Measurements from ENCODE around the gene PACSIN1. TPM values are rescaled to one million over a fixed set of nuclear protein-coding genes. Genes with fewer than 3 reads are reported as not detected.

The PACSIN1 gene
- polyA plus RNA-seq, 5 donors: 0.24 to 0.76 (median 0.31) TPM

DNA sequence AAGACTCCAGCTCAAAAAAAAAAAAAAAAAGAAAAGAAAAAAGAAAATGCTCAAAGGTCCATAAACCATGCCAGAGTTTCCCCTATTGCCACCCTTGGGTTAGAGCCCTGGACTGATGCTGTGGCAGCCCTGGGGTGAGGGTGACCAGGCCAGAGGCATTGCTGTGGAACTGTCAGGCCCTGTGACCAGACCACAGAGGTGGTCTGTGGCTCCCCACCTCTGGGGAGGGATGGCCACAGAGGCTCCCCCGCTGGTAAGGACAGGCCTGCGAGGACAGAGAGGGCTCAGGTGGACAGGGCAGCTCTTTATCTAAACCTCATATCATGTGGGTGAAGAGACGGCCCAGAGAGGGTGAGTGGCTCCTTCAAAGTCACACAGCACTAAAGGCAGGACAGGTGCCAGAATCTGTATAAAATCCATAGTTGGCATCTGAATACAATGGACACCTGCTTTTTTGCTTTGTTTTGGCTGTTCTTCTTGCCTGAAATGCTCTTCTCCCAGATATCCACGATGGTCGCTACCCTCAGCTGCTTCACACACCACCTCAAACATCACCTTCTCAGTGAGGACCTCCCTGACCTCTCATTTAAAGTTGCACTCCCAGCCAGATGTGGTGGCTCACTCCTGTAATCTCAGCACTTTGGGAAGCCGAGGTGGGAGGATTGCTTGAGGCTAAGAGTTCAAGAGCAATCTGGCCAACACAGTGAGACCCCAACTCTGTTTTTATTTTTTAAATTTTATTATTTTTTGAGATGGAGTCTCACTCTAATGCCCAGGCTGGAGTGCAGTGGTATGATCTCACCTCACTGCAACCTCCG is 112.8 kb downstream of the PACSIN1 start:
- no peak for DNase-seq

DNA sequence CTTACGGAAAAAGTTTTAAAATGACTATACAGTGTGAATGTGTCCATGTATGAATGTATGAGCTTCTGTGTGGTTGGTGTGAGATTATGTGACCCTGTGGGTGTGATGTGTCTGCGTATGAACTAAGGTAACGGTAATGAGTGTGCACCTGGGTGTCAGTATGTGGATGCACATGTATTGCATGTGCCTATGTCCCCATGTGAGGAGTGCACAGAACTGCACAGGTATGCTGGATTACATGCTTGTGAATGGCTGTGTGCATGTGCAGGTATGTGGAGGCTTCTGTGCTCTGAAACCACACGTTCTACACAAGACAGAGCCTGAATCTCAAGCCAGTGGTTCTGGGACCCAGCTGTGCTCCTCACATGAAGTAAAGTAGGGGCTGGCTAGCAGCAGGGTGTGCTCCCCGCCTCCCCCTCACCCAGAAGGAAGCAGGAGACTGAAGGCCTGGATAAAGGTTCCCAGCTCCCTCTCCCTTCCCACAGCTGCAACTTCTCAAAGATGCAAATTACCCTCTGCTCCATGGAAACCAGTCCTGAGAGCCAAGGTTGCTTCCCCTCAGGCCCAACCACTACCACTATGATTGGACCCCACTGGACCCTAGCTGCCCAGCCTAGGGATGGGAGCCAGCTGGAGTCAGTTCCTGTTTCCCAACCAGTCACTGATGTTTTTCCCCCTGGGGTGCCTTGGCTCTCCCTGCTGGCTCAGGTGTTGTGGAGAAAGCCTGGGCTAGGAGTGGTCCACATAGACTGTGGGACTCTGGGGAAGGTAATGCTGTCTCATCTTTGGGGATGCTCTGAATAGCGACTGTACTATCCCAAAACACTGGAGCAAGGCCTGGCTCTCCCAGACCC is 115.1 kb downstream of the PACSIN1 start:
- DNase-seq: peak; percentile 71 to 75

DNA sequence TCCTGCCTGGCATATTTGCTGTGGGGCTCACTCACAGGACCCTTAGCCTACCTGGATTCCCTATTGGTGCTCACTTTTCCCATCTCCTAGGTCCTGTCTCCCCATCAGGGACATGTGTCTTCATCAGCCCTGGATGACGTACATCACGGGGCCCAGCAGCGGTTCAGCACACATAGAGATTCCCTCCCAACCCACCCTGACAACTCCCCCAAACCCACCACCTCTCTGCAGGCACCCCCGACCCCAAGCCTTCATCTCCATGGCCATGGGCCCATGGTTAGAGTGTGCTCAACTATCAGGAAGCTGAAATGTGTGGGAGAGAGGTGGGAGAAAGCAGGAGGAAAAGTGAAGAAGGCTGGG is 115.7 kb downstream of the PACSIN1 start:
- DNase-seq: no peak

DNA sequence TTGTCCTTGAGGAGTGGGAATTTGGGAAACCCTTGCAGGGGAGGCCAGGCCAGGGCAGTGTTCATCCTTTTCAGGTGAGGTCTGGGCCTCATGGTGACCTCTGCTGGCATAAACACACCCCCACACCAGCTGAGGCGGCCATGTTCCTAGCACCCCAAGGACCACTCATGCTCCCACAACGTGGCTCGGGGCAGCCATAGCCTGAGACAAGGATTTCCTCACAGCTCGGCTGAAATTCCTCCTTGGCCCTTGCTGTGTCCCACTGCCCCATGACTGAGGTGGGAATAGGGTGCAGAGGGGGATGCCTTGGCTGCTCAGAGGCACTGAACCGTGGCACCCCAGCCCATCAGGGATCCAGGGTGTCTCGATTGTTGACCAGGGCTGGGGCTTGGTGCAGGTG is 117.6 kb downstream of the PACSIN1 start:
- no peak for DNase-seq

DNA sequence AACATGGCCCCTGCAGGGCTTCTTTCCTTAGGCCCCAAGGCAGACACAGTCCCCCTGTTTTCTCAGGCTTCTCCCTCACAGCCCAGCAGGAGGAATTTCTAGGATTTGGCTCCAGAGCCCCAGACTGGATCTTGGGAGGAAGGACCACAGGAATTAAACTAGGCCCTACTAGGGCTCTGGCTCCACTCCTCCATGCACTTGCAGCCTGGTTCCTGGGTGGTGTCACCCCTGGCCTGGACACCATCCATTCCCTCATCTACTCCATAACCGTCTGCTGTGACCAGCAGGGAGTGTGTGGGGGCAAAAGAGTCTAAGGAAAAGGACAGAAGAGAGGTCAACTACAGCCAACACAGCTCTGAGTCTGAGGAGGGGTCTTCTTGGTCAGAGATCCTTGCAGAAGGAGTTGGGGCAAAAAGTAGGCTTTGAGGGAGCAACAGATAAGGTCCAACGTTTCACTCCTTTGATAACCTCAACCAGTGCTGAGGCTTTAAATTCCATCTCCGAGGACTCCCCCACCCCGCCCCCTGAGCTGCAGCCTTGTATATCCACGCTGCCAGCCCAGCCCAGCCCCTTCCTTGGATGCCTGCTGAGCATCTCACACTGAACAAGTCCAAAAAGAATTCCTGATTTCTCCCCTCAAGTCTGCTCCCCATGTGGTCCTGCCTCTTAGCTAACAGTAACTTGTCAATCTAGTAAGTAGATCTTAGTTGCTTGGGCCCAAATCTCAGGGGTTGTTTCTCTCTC is 118.2 kb downstream of the PACSIN1 start:
- DNase-seq: no peak

DNA sequence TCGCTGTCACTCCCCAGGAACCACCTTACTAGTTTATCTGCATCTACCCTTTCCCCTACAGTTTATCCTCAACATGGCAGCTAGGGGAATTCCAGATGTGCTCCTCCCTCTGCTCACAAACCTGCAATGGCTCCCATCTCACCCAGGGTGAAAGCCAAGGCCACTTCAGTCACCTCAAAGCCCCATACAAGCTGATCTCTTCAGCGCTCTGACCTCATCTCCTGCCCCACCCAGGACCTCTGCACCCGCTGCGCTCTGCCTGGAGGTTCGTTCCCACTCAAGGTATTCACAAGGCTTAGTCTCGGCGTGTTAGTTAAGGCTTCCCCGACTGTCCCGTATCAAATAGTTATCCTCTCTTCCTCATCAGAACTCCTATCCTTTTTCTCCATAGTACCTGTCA is 118.8 kb downstream of the PACSIN1 start:
- DNase-seq: no peak

Other genes starting within 250 kb of the PACSIN1 start
- gene HMGA1, start 229.2 kb upstream of the PACSIN1 start, polyA plus RNA-seq (ENCODE audit: insufficient read depth in 1 of 5, insufficient read length in 5 of 5, low replicate concordance in 1 of 5): 100 to 1,000 TPM; 148 to 194 (median 172) TPM
- gene SMIM29, start 217.1 kb upstream of the PACSIN1 start, polyA plus RNA-seq (ENCODE audit: insufficient read depth in 1 of 5, insufficient read length in 5 of 5, low replicate concordance in 1 of 5): 10 to 100 TPM in 4 of 5 donors, 1 to 10 TPM in 1; 9.0 to 16.5 (median 12.7) TPM
- 10 to 100 TPM; 10.6 to 16.3 (median 15.0) TPM for gene NUDT3, start 73.4 kb upstream of the PACSIN1 start, polyA plus RNA-seq (ENCODE audit: insufficient read depth in 1 of 5, insufficient read length in 5 of 5, low replicate concordance in 1 of 5)
- 1,000 to 10,000 TPM; 1,386 to 2,076 (median 1,588) TPM for gene RPS10, start 40.0 kb upstream of the PACSIN1 start, polyA plus RNA-seq (ENCODE audit: insufficient read depth in 1 of 5, insufficient read length in 5 of 5, low replicate concordance in 1 of 5)
- 1 to 10 TPM in 3 of 5 donors, under 1 TPM in 2; 0.65 to 3.1 (median 1.2) TPM for gene SPDEF, start 90.3 kb downstream of the PACSIN1 start, polyA plus RNA-seq (ENCODE audit: insufficient read depth in 1 of 5, insufficient read length in 5 of 5, low replicate concordance in 1 of 5)
- gene ILRUN, start 230.7 kb downstream of the PACSIN1 start, polyA plus RNA-seq (ENCODE audit: insufficient read depth in 1 of 5, insufficient read length in 5 of 5, low replicate concordance in 1 of 5): 10 to 100 TPM; 41.4 to 49.2 (median 46.1) TPM